HepG2 (cell line): ENCODE data around the gene H1-8. TPM values are rescaled to one million over a fixed set of nuclear protein-coding genes. Genes with fewer than 3 reads are reported as not detected.

Experiments used
- ATAC-seq: fragments of 200-7000 bp; cut with Tn5 transposase; 3 replicates; pipeline ENCODE4 v1.9.1; 2020; ENCODE audit warnings: mild to moderate bottlenecking, moderate library complexity
- BruUV-seq: library from RNA; stranded (reverse); fragments of 400-500 nt; replicated peaks from 2 replicates; lab custom pipeline; 2021; lab: Mats Ljungman, UMichigan
- CTCF ChIA-PET: fragments of 300-600 bp; formaldehyde crosslinking; extraction: SDS; loops from one replicate; lab custom pipeline; 2021; ENCODE audit warnings: low total read pairs, inconsistent platforms, low intra/inter-chr PET ratio; lab: Yijun Ruan, JAX
- POLR2A ChIA-PET: fragments of 350-600 bp; sonication (Branson Sonifier 250); formaldehyde crosslinking; loops from one replicate; lab custom pipeline; 2020; ENCODE audit warnings: antibody characterized with exemption, inconsistent platforms; lab: Yijun Ruan, JAX
- DNase-seq: peaks from one replicate; pipeline ENCODE4 v3.0.0-alpha.2; 2015; ENCODE audit warnings: low spot score
- FAIRE-seq: peaks from 3 replicates; lab custom pipeline; 2011; peaks lifted over from hg19 to GRCh38; lab: Jason Lieb, UNC
- H2AFZ ChIP-seq: one replicate; pipeline ENCODE4 v1.6.1; 2011; ENCODE audit warnings: low read length, inconsistent platforms
- H3K27ac ChIP-seq: fragments of 300-600 bp; 3 replicates; pipeline ENCODE4 v1.8.0; 2011; ENCODE audit warnings: mixed run types, mild to moderate bottlenecking, mixed read lengths, low read length, inconsistent platforms; ENCODE audit not compliant: insufficient read depth; ENCODE audit errors: extremely low read length
- H3K27me3 ChIP-seq, 2 experiments: fragments of 200-600 bp in 1 of 2; 2 replicates in 1 of 2; 3 replicates in 1 of 2; pipeline versions ENCODE4 v1.6.0 to v1.8.0; 2011; ENCODE audit warnings: low read length in 2 of 2, mild to moderate bottlenecking in 2 of 2, moderate library complexity in 2 of 2, inconsistent platforms in 1 of 2; ENCODE audit not compliant: insufficient read depth in 2 of 2, control insufficient read depth in 1 of 2
- H3K36me3 ChIP-seq, 2 experiments: fragments of 200-600 bp in 1 of 2; replicated peaks in 1 of 2; 2 replicates in 1 of 2; 3 replicates in 1 of 2; pipeline versions ENCODE4 v1.5.1 to v1.8.0; 2011; ENCODE audit warnings: low read length in 2 of 2, inconsistent platforms in 1 of 2; ENCODE audit not compliant: insufficient read depth in 2 of 2, control insufficient read depth in 1 of 2
- H3K4me1 ChIP-seq: 2 replicates; pipeline ENCODE4 v1.5.1; 2012; ENCODE audit warnings: low read length, inconsistent platforms; ENCODE audit not compliant: insufficient read depth
- H3K4me2 ChIP-seq: 2 replicates; pipeline ENCODE4 v1.6.0; 2011; ENCODE audit warnings: low read depth, low read length, inconsistent platforms
- H3K4me3 ChIP-seq, 3 experiments: fragments of 200-600 bp in 1 of 3; sonication (generic), shearing (Covaris generic) in 1 of 3; replicated peaks in 1 of 3; 2 replicates each; pipeline ENCODE4 v1.5.1; 2011 to 2016; ENCODE audit warnings: low read length in 3 of 3, inconsistent platforms in 2 of 3, low read depth in 2 of 3, mild to moderate bottlenecking in 2 of 3, control low read depth in 1 of 3, mixed read lengths in 1 of 3; ENCODE audit not compliant: insufficient read depth in 1 of 3
- H3K79me2 ChIP-seq: one replicate; pipeline ENCODE4 v1.6.1; 2011; ENCODE audit warnings: low read length, inconsistent platforms; ENCODE audit not compliant: insufficient read depth
- H3K9ac ChIP-seq: 2 replicates; pipeline ENCODE4 v1.6.0; 2011; ENCODE audit warnings: mild to moderate bottlenecking, low read depth, low read length, inconsistent platforms; ENCODE audit not compliant: insufficient read depth
- H3K9me3 ChIP-seq: 2 replicates; pipeline ENCODE4 v1.5.1; 2012; ENCODE audit warnings: mild to moderate bottlenecking, low read length
- H4K20me1 ChIP-seq: 2 replicates; pipeline ENCODE4 v1.6.0; 2011; ENCODE audit warnings: inconsistent platforms, mild to moderate bottlenecking, low read length, moderate library complexity; ENCODE audit not compliant: insufficient read depth
- BRCA1 ChIP-seq: sonication (generic); formaldehyde crosslinking; IDR thresholded peaks from 2 replicates; pipeline ENCODE4 v1.4.0; 2020; ENCODE audit warnings: missing genetic modification reagents
- CREBL2 ChIP-seq: sonication (generic); formaldehyde crosslinking; IDR thresholded peaks from 2 replicates; pipeline ENCODE4 v1.8.1; 2023; ENCODE audit warnings: missing genetic modification reagents, mild to moderate bottlenecking, borderline replicate concordance
- GFI1 ChIP-seq: sonication (generic); formaldehyde crosslinking; IDR thresholded peaks from 2 replicates; pipeline ENCODE4 v1.5.0; 2020; ENCODE audit warnings: missing genetic modification reagents, mild to moderate bottlenecking, borderline replicate concordance
- HNRNPK ChIP-seq: fragments of 200-400 bp; formaldehyde crosslinking; IDR thresholded peaks from 2 replicates; pipeline ENCODE4 v1.6.1; 2018; ENCODE audit warnings: low read length, low read depth, moderate library complexity, mild to moderate bottlenecking; ENCODE audit not compliant: poor library complexity, severe bottlenecking
- LRRFIP1 ChIP-seq: sonication (generic); formaldehyde crosslinking; conservative IDR thresholded peaks from 2 replicates; pipeline ENCODE4 v1.4.0; 2020; ENCODE audit warnings: missing genetic modification reagents
- MTF2 ChIP-seq: sonication (generic); formaldehyde crosslinking; IDR thresholded peaks from 2 replicates; pipeline ENCODE4 v1.5.0; 2020; ENCODE audit warnings: missing genetic modification reagents, borderline replicate concordance
- PCBP2 ChIP-seq: fragments of 200-400 bp; formaldehyde crosslinking; optimal IDR thresholded peaks from 2 replicates; pipeline ENCODE3; 2018; ENCODE audit warnings: low read length, low read depth; ENCODE audit not compliant: poor library complexity, severe bottlenecking
- PHF5A ChIP-seq: IDR thresholded peaks from one replicate; pipeline ENCODE4 v1.6.1; 2018; ENCODE audit warnings: low read depth, missing genetic modification reagents; ENCODE audit not compliant: unreplicated experiment
- POGZ ChIP-seq: sonication (generic); formaldehyde crosslinking; IDR thresholded peaks from 2 replicates; pipeline ENCODE4 v1.4.0; 2020; ENCODE audit warnings: mild to moderate bottlenecking, missing genetic modification reagents
- PRPF4 ChIP-seq: fragments of 200-400 bp; formaldehyde crosslinking; IDR thresholded peaks from 2 replicates; pipeline ENCODE4 v1.6.1; 2016; ENCODE audit warnings: low read length, low read depth; ENCODE audit not compliant: poor library complexity, severe bottlenecking
- PTBP1 ChIP-seq: fragments of 200-400 bp; formaldehyde crosslinking; IDR thresholded peaks from 2 replicates; pipeline ENCODE4 v1.6.1; 2018; ENCODE audit warnings: low read length, low read depth; ENCODE audit not compliant: poor library complexity, severe bottlenecking
- SAFB2 ChIP-seq: sonication (generic); formaldehyde crosslinking; IDR thresholded peaks from 2 replicates; pipeline ENCODE4 v1.5.1; 2020; ENCODE audit warnings: missing genetic modification reagents, low read depth, mild to moderate bottlenecking, borderline replicate concordance
- ZHX1 ChIP-seq: sonication (generic); formaldehyde crosslinking; IDR thresholded peaks from 2 replicates; pipeline ENCODE4 v1.8.1; 2022; ENCODE audit warnings: low read depth, mild to moderate bottlenecking, missing genetic modification reagents
- ZNF124 ChIP-seq: sonication (generic); formaldehyde crosslinking; IDR thresholded peaks from 2 replicates; pipeline ENCODE4 v1.4.0; 2020; ENCODE audit warnings: missing genetic modification reagents
- ZNF296 ChIP-seq: sonication (generic); formaldehyde crosslinking; conservative IDR thresholded peaks from 2 replicates; pipeline ENCODE4 v1.5.0; 2020; ENCODE audit warnings: mild to moderate bottlenecking, missing genetic modification reagents
- ZNF333 ChIP-seq: sonication (generic); formaldehyde crosslinking; IDR thresholded peaks from 2 replicates; pipeline ENCODE4 v1.4.0; 2020; ENCODE audit warnings: mild to moderate bottlenecking, missing genetic modification reagents, borderline replicate concordance
- ZNF749 ChIP-seq: sonication (generic); formaldehyde crosslinking; IDR thresholded peaks from 2 replicates; pipeline ENCODE4 v1.8.0; 2022; ENCODE audit warnings: mild to moderate bottlenecking, missing genetic modification reagents, moderate library complexity, borderline replicate concordance
- WGBS: methylation state at CpG from one replicate; pipeline ENCODE4 v1.1.6; 2017; ENCODE audit warnings: low lambda C conversion rate; 5-methylcytosine and 5-hydroxymethylcytosine counted together
- in situ Hi-C: cut with HindIII; loops from 2 replicates; pipeline ENCODE4 v1.10.0; 2017; ENCODE audit warnings: low pct_unique_long_range_greater_than_20kb; ENCODE audit not compliant: extremely low pct_ligation_motif_present
- intact Hi-C: fragments of 100-400 bp; cut with micrococcal nuclease; formaldehyde crosslinking; loops from one replicate; pipeline ENCODE4 v1.10.0; 2022; ENCODE audit not compliant: unreplicated experiment
- polyA plus RNA-seq, 8 experiments: library from polyadenylated mRNA; depleted of rRNA in 3 of 8; stranded (reverse) in 7 of 8; unstranded in 1 of 8; fragments of >200 nt; fragmentation: Illumina TruSeq in 4 of 8; extraction: Trizol in 4 of 8; gene quantifications; 2 replicates each; pipeline versions ENCODE4 v1.2.1 to v1.2.3, GENCODE V29; 2011 to 2016; ENCODE audit warnings: low read depth in 4 of 8, missing spikeins in 1 of 8, mixed read lengths in 1 of 8; ENCODE audit not compliant: insufficient read depth in 1 of 8
- total RNA-seq, 5 experiments: library from RNA; depleted of rRNA; stranded (reverse); fragments of >200 nt; fragmentation: Illumina TruSeq; extraction: Trizol; gene quantifications; 2 replicates each; pipeline ENCODE4 v1.2.3, GENCODE V29; 2016; ENCODE audit warnings: low read depth in 1 of 5

Gene H1-8
- total and polyA plus RNA-seq, 2 of the 13 experiments (the other 11 are each of a cell fraction or from before 2014, with no cell fraction given) = 0.08 TPM; not detected in 1

GRCh38 chr3:129596194-129597086, 53.5 kb downstream of the H1-8 start:
- DNase-seq (peak; percentile 91), ATAC-seq (peak; percentile 72), FAIRE-seq (peak; percentile 97)
- Histone ChIP-seq H3K4me1 (peaks cover 91% of the 10 kb centered on the region), H3K36me3 (peaks cover 0 to 1% of the 10 kb centered on the region in 2 experiments; a peak in 2 of 5 replicates), H3K9me3 (no peaks in the 10 kb centered on the region), H3K79me2 (peaks cover 72% of the 10 kb centered on the region), H3K9ac (peak overlapping the region; percentile 73), H2AFZ (no peak overlapping the region), H3K4me3 (peak overlapping the region; percentile 35 to 70 (median 45)), H3K27ac (peak overlapping the region; percentile 94), H3K4me2 (peak overlapping the region; percentile 85), H4K20me1 (peaks cover 6% of the 10 kb centered on the region; the same call in 1 of the 2 replicates), H3K27me3 (no peaks in the 10 kb centered on the region)
- CTCF ChIA-PET = no interaction called here
- intact Hi-C loops = loop anchor here (2.0 kb wide), 1 partner anchor 30 kb away; no protein-coding TSS in a partner anchor
- WGBS = 1% methylated on average over 14 of the region's 27 CpGs
- in situ Hi-C loops = no loop called here
- BruUV-seq = no TSS peak
- POLR2A ChIA-PET = interaction anchor here (0.7 to 5.7 kb wide), 22 partner anchors 9 to 280 kb away, joined by 3 to 107 read pairs (median 6); partner anchors contain the start of genes IFT122, MBD4 and PLXND1
- TF ChIP-seq POGZ (CRISPR knock-in tag) = no peak
- TF ChIP-seq SAFB2 (CRISPR knock-in tag) = no peak; the same call in 1 of the 2 replicates
- no peak; the same call in 1 of the 2 replicates for TF ChIP-seq ZNF124
- no peak for TF ChIP-seq ZNF333 (CRISPR knock-in tag)
- no peak for TF ChIP-seq ZHX1 (CRISPR knock-in tag)
- TF ChIP-seq ZNF749 (CRISPR knock-in tag) = no peak
- TF ChIP-seq PTBP1 = peak; percentile 71
- TF ChIP-seq BRCA1 (CRISPR knock-in tag) = no peak
- TF ChIP-seq GFI1 (CRISPR knock-in tag) = no peak
- no peak for TF ChIP-seq PHF5A
- no peak for TF ChIP-seq LRRFIP1
- no peak for TF ChIP-seq MTF2 (CRISPR knock-in tag)
- TF ChIP-seq PCBP2 = no peak
- TF ChIP-seq HNRNPK = no peak
- peak; percentile 26 for TF ChIP-seq PRPF4
- TF ChIP-seq ZNF296 (CRISPR knock-in tag) = 0 out of 2 replicates have a peak, but pooled peaks have one; percentile 60
- TF ChIP-seq CREBL2 = no peak
